NB4 (cell line): ENCODE measurements around the gene ETV3L.

Experiments
- DNase-seq: peaks from one replicate; pipeline ENCODE4 v3.0.0; 2010; ENCODE audit warnings: low read depth
- H3K4me3 ChIP-seq: one replicate; pipeline ENCODE4 v1.5.1; 2011; ENCODE audit warnings: mild to moderate bottlenecking, low read depth, low read length, moderate library complexity
- CTCF ChIP-seq: IDR thresholded peaks from one replicate; pipeline ENCODE4 v1.5.1; 2012; ENCODE audit warnings: low read depth, low read length
- MAX ChIP-seq: IDR thresholded peaks from 2 replicates; pipeline ENCODE4 v1.6.1; 2011; ENCODE audit warnings: low read depth, low read length
- MYC ChIP-seq: IDR thresholded peaks from 2 replicates; pipeline ENCODE4 v1.6.1; 2011; ENCODE audit warnings: low read depth, low read length
- POLR2A ChIP-seq: IDR thresholded peaks from 2 replicates; pipeline ENCODE4 v1.6.1; 2011; ENCODE audit warnings: mild to moderate bottlenecking; ENCODE audit not compliant: insufficient read length; ENCODE audit errors: extremely low read depth

Gene ETV3L

GRCh38 chr1:157112186-157112867, 12.7 kb upstream of the ETV3L start:
- no peak for DNase-seq
- no peak for TF ChIP-seq CTCF
- no peak for TF ChIP-seq MAX
- no peak for TF ChIP-seq POLR2A
- no peak overlapping the region for H3K4me3 ChIP-seq

GRCh38 chr1:157111396-157112165, 12.0 kb upstream of the ETV3L start:
- no peak overlapping the region for H3K4me3 ChIP-seq
- TF ChIP-seq MYC: no peak
- no peak for TF ChIP-seq CTCF
- no peak for TF ChIP-seq MAX
- TF ChIP-seq POLR2A: no peak
- DNase-seq: no peak

GRCh38 chr1:157110686-157111085, 11.1 kb upstream of the ETV3L start:
- H3K4me3 ChIP-seq: no peak overlapping the region
- DNase-seq: no peak
- TF ChIP-seq CTCF: no peak
- TF ChIP-seq MYC: no peak
- no peak for TF ChIP-seq POLR2A
- no peak for TF ChIP-seq MAX

GRCh38 chr1:157110003-157110402, 10.4 kb upstream of the ETV3L start:
- TF ChIP-seq POLR2A: no peak
- TF ChIP-seq CTCF: no peak
- DNase-seq: no peak
- H3K4me3 ChIP-seq: no peak overlapping the region

GRCh38 chr1:157108448-157108847, 8.8 kb upstream of the ETV3L start:
- no peak for TF ChIP-seq MAX
- no peak for TF ChIP-seq MYC
- no peak for TF ChIP-seq CTCF
- no peak for TF ChIP-seq POLR2A
- no peak for DNase-seq
- H3K4me3 ChIP-seq: no peak overlapping the region
